ENCODE measurements around the gene PSMD6.

PSMD6 gene

GRCh38 chr3:64008017-64008416 lies 15.3 kb downstream of the PSMD6 start:
- DNase-seq, result no peak

GRCh38 chr3:64003589-64003988 lies 19.7 kb downstream of the PSMD6 start:
- no peak for DNase-seq

- no peak for DNase-seq
Measured at GRCh38 chr3:64002233-64002632, 21.1 kb downstream of the PSMD6 start.

- no peak for DNase-seq
Measured at GRCh38 chr3:64000453-64001055, 22.7 kb downstream of the PSMD6 start.

GRCh38 chr3:63998852-63999754 lies 24.2 kb downstream of the PSMD6 start:
- no peak for DNase-seq

GRCh38 chr3:63995086-63995485 lies 28.2 kb downstream of the PSMD6 start:
- no peak for DNase-seq

- peak in 3 of 4 experiments; percentile 8 to 28 (median 18) for DNase-seq
Measured at GRCh38 chr3:63993653-63994079, 29.6 kb downstream of the PSMD6 start.

GRCh38 chr3:63992516-63993209 lies 30.6 kb downstream of the PSMD6 start:
- DNase-seq, result no peak

GRCh38 chr3:63991666-63992065 lies 31.6 kb downstream of the PSMD6 start:
- no peak for DNase-seq

GRCh38 chr3:63990733-63991132 lies 32.6 kb downstream of the PSMD6 start:
- no peak for DNase-seq

GRCh38 chr3:63990204-63990603 lies 33.1 kb downstream of the PSMD6 start:
- DNase-seq, result no peak

- no peak for DNase-seq
Measured at GRCh38 chr3:63988943-63989342, 34.4 kb downstream of the PSMD6 start.

- DNase-seq, result no peak
Measured at GRCh38 chr3:63986831-63987230, 36.5 kb downstream of the PSMD6 start.

GRCh38 chr3:63986146-63986545 lies 37.1 kb downstream of the PSMD6 start:
- no peak for DNase-seq

GRCh38 chr3:63984391-63984790 lies 38.9 kb downstream of the PSMD6 start:
- DNase-seq, result no peak

- DNase-seq, result no peak
Measured at GRCh38 chr3:63981980-63982379, 41.3 kb downstream of the PSMD6 start.

GRCh38 chr3:63980830-63981498 lies 42.3 kb downstream of the PSMD6 start:
- DNase-seq, result no peak

- DNase-seq, result no peak
Measured at GRCh38 chr3:63980019-63980418, 43.3 kb downstream of the PSMD6 start.

- DNase-seq, result no peak
Measured at GRCh38 chr3:63979093-63979885, 44.0 kb downstream of the PSMD6 start.

GRCh38 chr3:63977893-63978292 lies 45.4 kb downstream of the PSMD6 start:
- no peak for DNase-seq

- DNase-seq, result no peak
Measured at GRCh38 chr3:63976872-63977200, 46.5 kb downstream of the PSMD6 start.

GRCh38 chr3:63976161-63976871 lies 47.0 kb downstream of the PSMD6 start:
- no peak for DNase-seq

Data from activated CD4-positive, CD25-positive, alpha-beta regulatory T cell (primary cell).